CD4-positive, alpha-beta memory T cell (primary cell): Measurements from ENCODE around the gene DENND11. TPM values are rescaled to one million over a fixed set of nuclear protein-coding genes. Genes with fewer than 3 reads are reported as not detected.

Experiments
- CTCF ChIA-PET: fragments of 350-600 bp; sonication (Branson Sonifier 250); formaldehyde crosslinking; loops from one replicate; lab custom pipeline; 2021; ENCODE audit warnings: inconsistent platforms; ENCODE audit not compliant: partially characterized antibody; lab: Charles Lee
- POLR2A ChIA-PET: fragments of 350-600 bp; sonication (Branson Sonifier 250); formaldehyde crosslinking; loops from one replicate; lab custom pipeline; 2021; ENCODE audit not compliant: partially characterized antibody; lab: Charles Lee
- DNase-seq, 5 donors: peaks; one replicate each; pipeline versions ENCODE4 v3.0.0 to v3.0.0-alpha.2; 2020 to 2022; ENCODE audit warnings: mixed read lengths in 1 of 5
- H3K27ac ChIP-seq: one replicate; pipeline ENCODE4 v1.7.0; 2013; ENCODE audit warnings: low read depth, low read length
- H3K27me3 ChIP-seq: 2 replicates; pipeline ENCODE4 v1.7.0; 2013; ENCODE audit warnings: mild to moderate bottlenecking, low read length, moderate library complexity; ENCODE audit not compliant: insufficient read depth
- H3K36me3 ChIP-seq: 2 replicates; pipeline ENCODE4 v1.7.0; 2013; ENCODE audit warnings: mild to moderate bottlenecking, low read length, moderate library complexity; ENCODE audit not compliant: insufficient read depth
- H3K4me1 ChIP-seq: 2 replicates; pipeline ENCODE4 v1.7.0; 2013; ENCODE audit warnings: mild to moderate bottlenecking, low read length, moderate library complexity; ENCODE audit not compliant: insufficient read depth
- H3K4me3 ChIP-seq, 2 donors: one replicate each; pipeline ENCODE4 v1.7.0; 2013; ENCODE audit warnings: low read length in 2 of 2, mild to moderate bottlenecking in 1 of 2
- H3K9me3 ChIP-seq, 2 donors: one replicate each; pipeline ENCODE4 v1.7.0; 2013; ENCODE audit warnings: low read length in 2 of 2, control low read depth in 1 of 2; ENCODE audit not compliant: control insufficient read depth in 1 of 2
- H3K27ac Mint-ChIP-seq, 7 donors: one replicate each; pipeline ENCODE4 v1.8.0; 2020 to 2021; ENCODE audit warnings: mixed read lengths in 7 of 7, mild to moderate bottlenecking in 6 of 7, inconsistent platforms in 3 of 7, moderate library complexity in 3 of 7
- H3K27me3 Mint-ChIP-seq, 2 donors: one replicate each; pipeline ENCODE4 v1.8.0; 2020 to 2021; ENCODE audit warnings: mixed read lengths in 2 of 2
- H3K36me3 Mint-ChIP-seq, 2 donors: one replicate each; pipeline ENCODE4 v1.8.0; 2020 to 2021; ENCODE audit warnings: mixed read lengths in 2 of 2, inconsistent platforms in 1 of 2, mild to moderate bottlenecking in 1 of 2
- H3K4me1 Mint-ChIP-seq, 4 donors: one replicate each; pipeline ENCODE4 v1.8.0; 2020 to 2021; ENCODE audit warnings: mixed read lengths in 4 of 4, mild to moderate bottlenecking in 1 of 4
- H3K4me3 Mint-ChIP-seq, 8 donors: one replicate each; pipeline ENCODE4 v1.8.0; 2020 to 2021; ENCODE audit warnings: mixed read lengths in 8 of 8, mild to moderate bottlenecking in 7 of 8, moderate library complexity in 6 of 8, inconsistent platforms in 3 of 8
- H3K9me3 Mint-ChIP-seq, 8 donors: one replicate each; pipeline ENCODE4 v1.8.0; 2020 to 2021; ENCODE audit warnings: mixed read lengths in 8 of 8, mild to moderate bottlenecking in 5 of 8, inconsistent platforms in 3 of 8, moderate library complexity in 1 of 8
- intact Hi-C: fragments of 100-400 bp; cut with micrococcal nuclease; formaldehyde crosslinking; loops from one replicate; pipeline ENCODE4 v1.15.1; 2023
- polyA plus RNA-seq, 2 donors: library from polyadenylated mRNA; unstranded; fragments of 300-500 nt; fragmentation: Illumina TruSeq; gene quantifications; one replicate each; pipeline ENCODE4 v1.2.3, GENCODE V29; 2021
- total RNA-seq, 2 experiments: library from RNA; stranded (reverse); gene quantifications; one replicate each; pipeline ENCODE4 v1.2.3, GENCODE V29; 2021

The DENND11 gene
- total and polyA plus RNA-seq, 4 experiments from 2014 or later: 5.0 to 62.9 (median 38.7) TPM

- H3K4me1 Mint-ChIP-seq: peaks cover 26 to 60% (median 38%) of the 10 kb centered on the region in 4 donors
- peaks cover 26 to 41% of the 10 kb centered on the region in 2 donors for H3K36me3 Mint-ChIP-seq
- no peaks in the 10 kb centered on the region for H3K27me3 ChIP-seq
- H3K4me1 ChIP-seq: peaks cover 36% of the 10 kb centered on the region
- no peaks in the 10 kb centered on the region for H3K9me3 Mint-ChIP-seq
- no peaks in the 10 kb centered on the region for H3K9me3 ChIP-seq
- peak; percentile 93 to 95 (median 93) for DNase-seq
- ChIA-PET POLR2A (interaction anchor here (0.7 to 3.7 kb wide), 23 partner anchors 9 to 1260 kb away, joined by 3 to 89 read pairs (median 4); partner anchors contain the start of genes AGK, DENND11, MRPS33 and TAS2R3), CTCF (interaction anchor here (0.6 to 6.0 kb wide), 22 partner anchors 9 to 722 kb away, joined by 3 to 74 read pairs (median 4); partner anchors contain the start of genes AGK, DENND11, MRPS33 and WEE2)
- peak within 1 kb of the TSS; percentile 85 for H3K27ac ChIP-seq
- peak within 1 kb of the TSS; percentile 96 to 99 (median 99) for H3K27ac Mint-ChIP-seq
- intact Hi-C loops: loop anchor here (1.0 to 10.0 kb wide), 7 partner anchors 37 to 1624 kb away; partner anchors contain the start of genes AGK, BRAF, FAM131B and MKRN1
- peak within 1 kb of the TSS; percentile 98 to 100 (median 99) for H3K4me3 Mint-ChIP-seq
- H3K27me3 Mint-ChIP-seq: no peaks in the 10 kb centered on the region
- H3K36me3 ChIP-seq: peaks cover 28% of the 10 kb centered on the region
- H3K4me3 ChIP-seq: peak within 1 kb of the TSS; percentile 94 to 95
Observed at GRCh38 chr7:141737836-141738591, 36.0 kb upstream of the DENND11 start, which contains the start of gene SSBP1. Gene SSBP1 (plus strand): TSS chr7:141738358. CDS start chr7:141739167, 809 bp downstream.

DNA sequence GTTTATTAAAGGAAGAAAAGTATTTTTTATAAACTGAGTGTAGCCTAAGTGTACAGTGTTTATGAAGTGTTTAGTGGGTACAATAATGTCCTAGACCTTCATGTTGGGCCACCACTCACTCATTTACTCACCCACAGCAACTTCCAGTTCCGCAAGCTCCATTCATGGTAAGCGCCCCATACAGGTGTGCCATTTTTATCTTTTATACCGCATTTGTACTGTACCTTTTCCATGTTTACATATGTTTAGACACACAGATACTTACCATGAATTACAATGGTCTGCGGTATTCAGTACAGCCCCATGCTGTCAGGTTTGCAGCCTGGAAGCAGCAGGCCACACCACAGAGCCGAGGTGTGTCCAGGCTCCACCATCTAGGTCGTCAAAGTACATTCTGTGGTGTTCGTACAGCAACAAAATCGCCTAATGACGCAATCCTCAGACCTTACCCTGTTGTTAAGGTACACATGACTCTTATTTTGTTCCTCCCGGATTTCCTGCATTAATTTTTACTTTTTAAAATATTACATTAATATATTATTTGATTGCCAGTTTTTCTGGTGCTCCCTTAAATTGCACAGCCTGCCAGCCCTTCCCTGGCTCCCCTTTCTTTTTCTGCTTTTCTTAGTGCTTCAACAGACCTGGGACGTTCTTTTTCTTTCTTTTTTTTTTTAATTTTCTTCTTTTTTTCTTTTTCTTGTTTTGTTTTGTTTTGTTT, 35.3 kb upstream of the DENND11 start:
- H3K4me3 Mint-ChIP-seq: peak overlapping the region; percentile 98 to 100 (median 99)
- Histone ChIP-seq H3K9me3 (no peaks in the 10 kb centered on the region), H3K27me3 (no peaks in the 10 kb centered on the region), H3K4me1 (peaks cover 36% of the 10 kb centered on the region), H3K4me3 (peak overlapping the region; percentile 67 to 95), H3K27ac (peak overlapping the region; percentile 85), H3K36me3 (peaks cover 21% of the 10 kb centered on the region)
- intact Hi-C loops: loop anchor here (5.0 to 10.0 kb wide), 2 partner anchors 1042 to 1625 kb away; partner anchors contain the start of genes FAM131B and NDUFB2
- DNase-seq: peak; percentile 36 to 58 (median 47)
- ChIA-PET CTCF (interaction anchor here (0.6 to 6.0 kb wide), 21 partner anchors 9 to 825 kb away, joined by 3 to 74 read pairs (median 5); partner anchors contain the start of genes AGK, DENND11, MRPS33 and WEE2), POLR2A (interaction anchor here (0.9 to 3.7 kb wide), 17 partner anchors 8 to 723 kb away, joined by 3 to 89 read pairs (median 5); partner anchors contain the start of genes AGK, DENND11, MRPS33 and TAS2R3)
- no peaks in the 10 kb centered on the region for H3K27me3 Mint-ChIP-seq
- peaks cover 21 to 34% of the 10 kb centered on the region in 2 donors for H3K36me3 Mint-ChIP-seq
- peaks cover 23 to 55% (median 36%) of the 10 kb centered on the region in 4 donors for H3K4me1 Mint-ChIP-seq
- H3K27ac Mint-ChIP-seq: peak overlapping the region; percentile 96 to 99 (median 99)
- no peaks in the 10 kb centered on the region for H3K9me3 Mint-ChIP-seq

- no peaks in the 10 kb centered on the region for H3K36me3 Mint-ChIP-seq
- intact Hi-C loops: loop anchor here (10.0 kb wide), 1 partner anchor 1037 kb away; the partner anchor contains the start of gene NDUFB2
- no peak overlapping the region for H3K4me3 ChIP-seq
- no peaks in the 10 kb centered on the region for H3K9me3 ChIP-seq
- no peak overlapping the region for H3K27ac Mint-ChIP-seq
- no peaks in the 10 kb centered on the region for H3K27me3 Mint-ChIP-seq
- ChIA-PET CTCF (interaction anchor here (1.7 to 1.9 kb wide), 2 partner anchors 15 to 78 kb away, joined by 4 to 7 read pairs; no protein-coding TSS in a partner anchor), POLR2A (no interaction called here)
- H3K4me1 ChIP-seq: peaks cover under 1% of the 10 kb centered on the region
- no peaks in the 10 kb centered on the region for H3K36me3 ChIP-seq
- peak overlapping the region in 1 of 8 donors; percentile 35 for H3K4me3 Mint-ChIP-seq
- H3K9me3 Mint-ChIP-seq: peaks cover 0 to 2% (median 0%) of the 10 kb centered on the region in 8 donors
- no peaks in the 10 kb centered on the region for H3K27me3 ChIP-seq
- H3K4me1 Mint-ChIP-seq: peaks cover 0 to 5% (median 3%) of the 10 kb centered on the region in 4 donors
- H3K27ac ChIP-seq: no peak overlapping the region
- DNase-seq: no peak
Observed at GRCh38 chr7:141731476-141732149, 29.6 kb upstream of the DENND11 start.

GRCh38 chr7:141729020-141729419, 27.1 kb upstream of the DENND11 start:
- H3K27ac ChIP-seq: no peak overlapping the region
- no peaks in the 10 kb centered on the region for H3K36me3 ChIP-seq
- peaks cover 0 to 7% of the 10 kb centered on the region in 2 donors for H3K36me3 Mint-ChIP-seq
- peaks cover 0 to 2% (median 0%) of the 10 kb centered on the region in 8 donors for H3K9me3 Mint-ChIP-seq
- no peak overlapping the region for H3K4me3 Mint-ChIP-seq
- ChIA-PET POLR2A (interaction anchor here (0.7 kb wide), 1 partner anchor 9 kb away, joined by 3 read pairs; the partner anchor contains the start of gene SSBP1), CTCF (interaction anchor here (2.2 kb wide), 1 partner anchor 9 kb away, joined by 12 read pairs; the partner anchor contains the start of gene SSBP1)
- no peak overlapping the region for H3K27ac Mint-ChIP-seq
- no peak for DNase-seq
- intact Hi-C loops: no loop called here
- H3K4me3 ChIP-seq: no peak overlapping the region
- no peaks in the 10 kb centered on the region for H3K4me1 Mint-ChIP-seq
- no peaks in the 10 kb centered on the region for H3K9me3 ChIP-seq
- no peaks in the 10 kb centered on the region for H3K27me3 Mint-ChIP-seq
- H3K4me1 ChIP-seq: no peaks in the 10 kb centered on the region
- H3K27me3 ChIP-seq: no peaks in the 10 kb centered on the region

GRCh38 chr7:141722529-141722928, 20.6 kb upstream of the DENND11 start:
- POLR2A ChIA-PET: interaction anchor here (1.0 to 2.7 kb wide), 2 partner anchors 16 to 21 kb away, joined by 3 to 13 read pairs; partner anchors contain the start of genes DENND11 and SSBP1
- H3K4me3 Mint-ChIP-seq: no peak overlapping the region
- intact Hi-C loops: no loop called here

GRCh38 chr7:141717450-141717849, 15.5 kb upstream of the DENND11 start:
- no peaks in the 10 kb centered on the region for H3K36me3 ChIP-seq
- no peak overlapping the region for H3K27ac Mint-ChIP-seq
- DNase-seq: no peak
- no peaks in the 10 kb centered on the region for H3K9me3 Mint-ChIP-seq
- H3K4me1 ChIP-seq: no peaks in the 10 kb centered on the region
- CTCF ChIA-PET: interaction anchor here (0.8 kb wide), 1 partner anchor 20 kb away, joined by 3 read pairs; no protein-coding TSS in a partner anchor
- H3K27me3 Mint-ChIP-seq: no peaks in the 10 kb centered on the region
- H3K27me3 ChIP-seq: no peaks in the 10 kb centered on the region
- no peak overlapping the region for H3K4me3 ChIP-seq
- H3K27ac ChIP-seq: no peak overlapping the region
- no peak overlapping the region for H3K4me3 Mint-ChIP-seq
- H3K4me1 Mint-ChIP-seq: no peaks in the 10 kb centered on the region
- H3K9me3 ChIP-seq: no peaks in the 10 kb centered on the region
- intact Hi-C loops: no loop called here
- POLR2A ChIA-PET: no interaction called here
- peaks cover 0 to 6% of the 10 kb centered on the region in 2 donors for H3K36me3 Mint-ChIP-seq

More at GRCh38 chr7:141722529-141722928, 20.6 kb upstream of the DENND11 start:
- H3K27ac ChIP-seq: no peak overlapping the region
- no peak overlapping the region for H3K4me3 ChIP-seq
- H3K36me3 Mint-ChIP-seq: peaks cover 0 to 25% of the 10 kb centered on the region in 2 donors
- H3K9me3 ChIP-seq: no peaks in the 10 kb centered on the region
- H3K27ac Mint-ChIP-seq: no peak overlapping the region
- no peaks in the 10 kb centered on the region for H3K27me3 ChIP-seq
- H3K27me3 Mint-ChIP-seq: no peaks in the 10 kb centered on the region
- no peaks in the 10 kb centered on the region for H3K4me1 ChIP-seq
- H3K4me1 Mint-ChIP-seq: no peaks in the 10 kb centered on the region
- CTCF ChIA-PET: interaction anchor here (1.3 to 3.1 kb wide), 2 partner anchors 15 to 68 kb away, joined by 4 to 15 read pairs; partner anchors contain the start of gene SSBP1
- DNase-seq: no peak
- no peaks in the 10 kb centered on the region for H3K9me3 Mint-ChIP-seq
- no peaks in the 10 kb centered on the region for H3K36me3 ChIP-seq
